ENCODE data around the gene CAMK1G.

The CAMK1G gene

DNA sequence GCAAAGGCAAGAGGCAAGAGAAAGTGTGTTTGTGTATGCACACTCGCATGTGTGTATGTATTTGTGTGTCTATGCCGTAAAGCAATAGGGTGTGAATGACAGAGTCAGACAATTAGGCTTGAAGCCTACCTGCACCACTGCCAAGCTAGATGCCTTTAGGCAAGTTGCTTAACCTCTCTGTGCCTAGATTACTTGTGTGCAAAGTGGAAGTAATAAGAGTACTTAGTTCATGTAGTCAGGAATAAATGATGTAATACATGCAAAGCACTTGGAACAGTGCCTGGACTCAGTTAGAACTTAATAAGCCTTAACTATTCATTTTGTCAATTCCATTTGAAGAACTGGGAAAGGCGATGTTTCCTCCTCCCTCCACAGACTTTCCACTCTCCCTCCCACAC is 37.0 kb downstream of the CAMK1G start:
- no peaks in the 10 kb centered on the region for H3K27me3 ChIP-seq (ENCODE audit: insufficient read depth, poor library complexity, severe bottlenecking)
- DNase-seq (ENCODE audit: low read depth in 1 of 2, low spot score in 1 of 2), result no peak
- H3K4me3 ChIP-seq (replicated peaks; ENCODE audit: insufficient read depth, low read length), result no peak overlapping the region
- H3K27ac ChIP-seq (replicated peaks), result no peak overlapping the region
- TF ChIP-seq GABPA (IDR thresholded peaks at IDR 0.05; ENCODE audit: low read depth) (no peak), POLR2AphosphoS5 (IDR thresholded peaks at IDR 0.05; ENCODE audit: low read depth) (no peak), SPI1 (IDR thresholded peaks at IDR 0.05; ENCODE audit: borderline replicate concordance, low read depth) (no peak)
- TF ChIP-seq, protein P1, sequence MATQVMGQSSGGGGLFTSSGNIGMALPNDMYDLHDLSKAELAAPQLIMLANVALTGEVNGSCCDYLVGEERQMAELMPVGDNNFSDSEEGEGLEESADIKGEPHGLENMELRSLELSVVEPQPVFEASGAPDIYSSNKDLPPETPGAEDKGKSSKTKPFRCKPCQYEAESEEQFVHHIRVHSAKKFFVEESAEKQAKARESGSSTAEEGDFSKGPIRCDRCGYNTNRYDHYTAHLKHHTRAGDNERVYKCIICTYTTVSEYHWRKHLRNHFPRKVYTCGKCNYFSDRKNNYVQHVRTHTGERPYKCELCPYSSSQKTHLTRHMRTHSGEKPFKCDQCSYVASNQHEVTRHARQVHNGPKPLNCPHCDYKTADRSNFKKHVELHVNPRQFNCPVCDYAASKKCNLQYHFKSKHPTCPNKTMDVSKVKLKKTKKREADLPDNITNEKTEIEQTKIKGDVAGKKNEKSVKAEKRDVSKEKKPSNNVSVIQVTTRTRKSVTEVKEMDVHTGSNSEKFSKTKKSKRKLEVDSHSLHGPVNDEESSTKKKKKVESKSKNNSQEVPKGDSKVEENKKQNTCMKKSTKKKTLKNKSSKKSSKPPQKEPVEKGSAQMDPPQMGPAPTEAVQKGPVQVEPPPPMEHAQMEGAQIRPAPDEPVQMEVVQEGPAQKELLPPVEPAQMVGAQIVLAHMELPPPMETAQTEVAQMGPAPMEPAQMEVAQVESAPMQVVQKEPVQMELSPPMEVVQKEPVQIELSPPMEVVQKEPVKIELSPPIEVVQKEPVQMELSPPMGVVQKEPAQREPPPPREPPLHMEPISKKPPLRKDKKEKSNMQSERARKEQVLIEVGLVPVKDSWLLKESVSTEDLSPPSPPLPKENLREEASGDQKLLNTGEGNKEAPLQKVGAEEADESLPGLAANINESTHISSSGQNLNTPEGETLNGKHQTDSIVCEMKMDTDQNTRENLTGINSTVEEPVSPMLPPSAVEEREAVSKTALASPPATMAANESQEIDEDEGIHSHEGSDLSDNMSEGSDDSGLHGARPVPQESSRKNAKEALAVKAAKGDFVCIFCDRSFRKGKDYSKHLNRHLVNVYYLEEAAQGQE (IDR thresholded peaks at IDR 0.05; ENCODE audit: insufficient replicate concordance, low read depth), result no peak
- TF ChIP-seq, protein P2, sequence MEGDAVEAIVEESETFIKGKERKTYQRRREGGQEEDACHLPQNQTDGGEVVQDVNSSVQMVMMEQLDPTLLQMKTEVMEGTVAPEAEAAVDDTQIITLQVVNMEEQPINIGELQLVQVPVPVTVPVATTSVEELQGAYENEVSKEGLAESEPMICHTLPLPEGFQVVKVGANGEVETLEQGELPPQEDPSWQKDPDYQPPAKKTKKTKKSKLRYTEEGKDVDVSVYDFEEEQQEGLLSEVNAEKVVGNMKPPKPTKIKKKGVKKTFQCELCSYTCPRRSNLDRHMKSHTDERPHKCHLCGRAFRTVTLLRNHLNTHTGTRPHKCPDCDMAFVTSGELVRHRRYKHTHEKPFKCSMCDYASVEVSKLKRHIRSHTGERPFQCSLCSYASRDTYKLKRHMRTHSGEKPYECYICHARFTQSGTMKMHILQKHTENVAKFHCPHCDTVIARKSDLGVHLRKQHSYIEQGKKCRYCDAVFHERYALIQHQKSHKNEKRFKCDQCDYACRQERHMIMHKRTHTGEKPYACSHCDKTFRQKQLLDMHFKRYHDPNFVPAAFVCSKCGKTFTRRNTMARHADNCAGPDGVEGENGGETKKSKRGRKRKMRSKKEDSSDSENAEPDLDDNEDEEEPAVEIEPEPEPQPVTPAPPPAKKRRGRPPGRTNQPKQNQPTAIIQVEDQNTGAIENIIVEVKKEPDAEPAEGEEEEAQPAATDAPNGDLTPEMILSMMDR (IDR thresholded peaks at IDR 0.05; ENCODE audit: insufficient read depth, low read length), result no peak

DNA sequence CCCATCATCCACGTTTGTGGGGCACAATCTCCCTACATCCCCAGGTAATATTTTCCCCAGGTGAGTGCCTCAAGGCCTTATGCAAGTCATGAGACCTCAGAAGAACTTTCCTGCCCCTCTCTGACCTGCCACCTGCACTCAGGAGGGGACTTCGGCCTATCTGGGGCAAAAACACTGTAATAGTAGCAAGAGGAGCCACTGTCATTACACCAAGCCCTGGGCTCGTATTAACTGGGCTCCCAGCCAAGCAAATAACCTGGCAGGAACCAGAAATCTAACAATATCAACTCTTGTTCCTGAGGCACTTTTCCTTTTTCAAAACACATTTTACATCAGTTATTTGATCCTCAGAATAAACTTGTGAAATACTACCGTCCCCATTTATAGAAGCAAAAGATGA is 37.8 kb downstream of the CAMK1G start:
- Histone ChIP-seq H3K27me3 (ENCODE audit: insufficient read depth, poor library complexity, severe bottlenecking) (no peaks in the 10 kb centered on the region), H3K27ac (replicated peaks) (no peak overlapping the region), H3K4me3 (replicated peaks; ENCODE audit: insufficient read depth, low read length) (no peak overlapping the region)
- TF ChIP-seq, protein P1 (IDR thresholded peaks at IDR 0.05; ENCODE audit: insufficient replicate concordance, low read depth), result no peak
- TF ChIP-seq, protein P2 (IDR thresholded peaks at IDR 0.05; ENCODE audit: insufficient read depth, low read length), result no peak
- TF ChIP-seq POLR2AphosphoS5 (IDR thresholded peaks at IDR 0.05; ENCODE audit: low read depth) (no peak), GABPA (IDR thresholded peaks at IDR 0.05; ENCODE audit: low read depth) (no peak), SPI1 (IDR thresholded peaks at IDR 0.05; ENCODE audit: borderline replicate concordance, low read depth) (no peak)
- DNase-seq (ENCODE audit: low read depth in 1 of 2, low spot score in 1 of 2), result no peak

DNA sequence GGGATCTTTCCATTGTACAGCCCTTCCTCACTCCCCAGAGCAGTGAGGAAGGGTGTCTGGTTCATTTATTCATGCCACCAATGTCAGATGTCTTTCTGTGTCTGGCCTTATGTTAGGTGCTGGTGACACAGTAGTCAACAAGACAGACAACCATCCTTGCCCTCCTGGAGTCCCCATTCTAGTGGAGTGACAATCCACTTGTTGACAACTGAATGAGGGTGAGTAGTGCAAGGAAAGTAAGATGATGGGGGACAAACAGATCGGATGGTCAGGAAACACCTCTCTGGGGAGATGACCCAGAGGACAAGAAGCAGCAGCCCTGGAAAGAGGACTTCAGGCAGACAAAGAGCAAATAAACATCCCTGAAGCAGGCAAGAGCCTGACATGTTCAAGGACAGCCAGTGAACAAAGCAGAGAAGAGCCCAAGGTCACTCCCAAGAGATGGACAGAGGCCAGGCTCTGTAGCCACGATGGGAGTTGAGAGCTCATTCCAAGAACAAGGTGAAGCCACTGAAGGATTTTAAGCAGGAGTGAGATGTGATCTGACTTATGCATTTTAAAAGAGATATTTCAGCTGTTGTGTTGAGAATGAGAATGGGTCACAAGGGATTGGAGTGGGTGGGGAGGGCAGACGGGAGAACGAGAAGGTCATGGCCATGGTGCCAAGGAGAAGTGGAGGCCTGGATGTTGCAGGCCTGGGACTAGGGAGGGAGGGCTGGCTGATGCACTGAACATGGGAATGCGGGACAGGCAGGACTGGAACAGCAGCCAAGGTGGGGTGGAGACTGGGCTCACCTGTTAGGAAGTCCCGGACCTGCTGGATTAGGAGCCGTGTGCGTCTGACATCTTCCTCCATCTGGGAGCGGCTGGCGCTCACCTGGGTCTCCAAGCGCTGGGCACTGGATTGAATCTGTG is 38.5 kb downstream of the CAMK1G start:
- Histone ChIP-seq H3K4me3 (replicated peaks; ENCODE audit: insufficient read depth, low read length) (no peak overlapping the region), H3K27me3 (ENCODE audit: insufficient read depth, poor library complexity, severe bottlenecking) (no peaks in the 10 kb centered on the region), H3K27ac (replicated peaks) (no peak overlapping the region)
- TF ChIP-seq, protein P2 (IDR thresholded peaks at IDR 0.05; ENCODE audit: insufficient read depth, low read length), result no peak
- TF ChIP-seq POLR2AphosphoS5 (IDR thresholded peaks at IDR 0.05; ENCODE audit: low read depth) (no peak), SPI1 (IDR thresholded peaks at IDR 0.05; ENCODE audit: borderline replicate concordance, low read depth) (no peak), GABPA (IDR thresholded peaks at IDR 0.05; ENCODE audit: low read depth) (no peak)
- TF ChIP-seq, protein P1 (IDR thresholded peaks at IDR 0.05; ENCODE audit: insufficient replicate concordance, low read depth), result no peak
- DNase-seq (ENCODE audit: low read depth in 1 of 2, low spot score in 1 of 2), result no peak

Measured in HL-60 (cell line).